ENCODE data around the gene GET4. TPM values are rescaled to one million over a fixed set of nuclear protein-coding genes. Genes with fewer than 3 reads are reported as not detected.

GET4 gene
- total and polyA plus RNA-seq, 2 of the 4 experiments (the other 2 are of a cell fraction), result 11.3 to 30.9 TPM

DNA sequence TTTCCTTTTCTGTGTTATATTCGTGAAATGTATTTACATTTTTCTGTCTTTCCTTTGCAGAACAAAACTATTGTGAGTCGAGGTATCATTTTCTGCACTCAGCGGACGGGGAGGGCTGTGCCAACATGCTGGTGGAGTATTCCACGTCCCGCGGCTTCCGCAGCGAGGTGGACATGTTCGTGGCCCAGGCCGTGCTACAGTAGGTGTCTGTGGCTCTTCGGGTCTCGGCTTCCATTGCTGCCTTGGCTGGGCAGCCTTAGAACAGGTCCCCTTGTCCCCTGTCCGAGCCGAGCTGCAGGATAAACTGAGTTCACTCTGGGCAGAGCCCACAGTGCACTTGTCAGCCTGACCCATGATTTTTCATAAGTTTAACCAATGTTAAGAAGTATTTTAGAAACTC is 14.5 kb downstream of the GET4 start:
- H3K9ac ChIP-seq (ENCODE audit: low read depth, low read length), result no peak overlapping the region
- H3K27me3 ChIP-seq (ENCODE audit: control insufficient read depth, insufficient read depth, low read length), result no peaks in the 10 kb centered on the region
- no TSS peak for BruUV-seq (replicated peaks)
- no peaks in the 10 kb centered on the region for H3K4me1 ChIP-seq (ENCODE audit: control insufficient read depth, insufficient read depth, low read length)
- H3K14ac ChIP-seq (replicated peaks; ENCODE audit: low read depth, low read length), result no peak overlapping the region
- ChIA-PET CTCF (no interaction called here), POLR2A (ENCODE audit: unreplicated experiment) (no interaction called here)
- H3K79me1 ChIP-seq (ENCODE audit: low read depth in 1 of 2, low read length in 2 of 2), result peaks cover 11 to 37% of the 10 kb centered on the region in 2 experiments
- no peak overlapping the region for H2BK5ac ChIP-seq (ENCODE audit: low read depth, low read length, poor library complexity, severe bottlenecking)
- 0 out of 2 replicates have a peak, but pooled peaks cover 5% of the 10 kb centered on the region for H3K9me1 ChIP-seq (ENCODE audit: insufficient read depth, low read length)
- dilution Hi-C loops (cut with HindIII; ENCODE audit: low sequenced_read_pairs, unreplicated experiment) (no loop called here), in situ Hi-C loops (cut with MboI; ENCODE audit: low sequenced_read_pairs) (no loop called here), intact Hi-C loops (cut with micrococcal nuclease) (no loop called here)
- no peak overlapping the region for H4K91ac ChIP-seq (ENCODE audit: insufficient read depth, low read depth, low read length)
- H3K36me3 ChIP-seq (ENCODE audit: control insufficient read depth, insufficient read depth, low read length), result peaks cover 66% of the 10 kb centered on the region
- no peak overlapping the region for H2AK9ac ChIP-seq (replicated peaks; ENCODE audit: low read depth, low read length, poor library complexity)
- H3K4ac ChIP-seq (ENCODE audit: low read depth, low read length), result no peak overlapping the region
- DNase-seq (no peak), ATAC-seq (ENCODE audit: low read depth) (no peak)
- H3K9me3 ChIP-seq (ENCODE audit: control insufficient read depth, insufficient read depth, low read length), result no peaks in the 10 kb centered on the region
- no peak overlapping the region for H3K23ac ChIP-seq (ENCODE audit: low read depth, low read length)
- no peak overlapping the region for H3K18ac ChIP-seq (ENCODE audit: low read depth, low read length)
- H3K27ac ChIP-seq (ENCODE audit: insufficient read depth, low read length), result no peak overlapping the region
- H2BK20ac ChIP-seq (ENCODE audit: low read depth, low read length), result no peak overlapping the region
- H3K4me2 ChIP-seq (ENCODE audit: low read depth, low read length), result no peak overlapping the region
- no peak overlapping the region for H2BK120ac ChIP-seq (ENCODE audit: low read depth, low read length)
- H2AK5ac ChIP-seq (ENCODE audit: low read depth, low read length), result no peak overlapping the region
- no peak overlapping the region for H4K8ac ChIP-seq (ENCODE audit: low read depth in 2 of 2, low read length in 2 of 2)
- H4K20me1 ChIP-seq (ENCODE audit: insufficient read depth, low read length), result peaks cover 31% of the 10 kb centered on the region
- no peak overlapping the region for H2BK15ac ChIP-seq (ENCODE audit: low read depth, low read length)
- 94% methylated on average over 14 of the region's 15 CpGs; no CpG with 5 or more reads in 1 of the 2 experiments for WGBS, 2 experiments (ENCODE audit: extremely low coverage in 2 of 2, insufficient read length in 1 of 2)
- TF ChIP-seq, protein P1, sequence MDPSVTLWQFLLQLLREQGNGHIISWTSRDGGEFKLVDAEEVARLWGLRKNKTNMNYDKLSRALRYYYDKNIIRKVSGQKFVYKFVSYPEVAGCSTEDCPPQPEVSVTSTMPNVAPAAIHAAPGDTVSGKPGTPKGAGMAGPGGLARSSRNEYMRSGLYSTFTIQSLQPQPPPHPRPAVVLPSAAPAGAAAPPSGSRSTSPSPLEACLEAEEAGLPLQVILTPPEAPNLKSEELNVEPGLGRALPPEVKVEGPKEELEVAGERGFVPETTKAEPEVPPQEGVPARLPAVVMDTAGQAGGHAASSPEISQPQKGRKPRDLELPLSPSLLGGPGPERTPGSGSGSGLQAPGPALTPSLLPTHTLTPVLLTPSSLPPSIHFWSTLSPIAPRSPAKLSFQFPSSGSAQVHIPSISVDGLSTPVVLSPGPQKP (IDR thresholded peaks at IDR 0.05; ENCODE audit: borderline replicate concordance, low read depth, low read length), result no peak
- TF ChIP-seq CEBPB (IDR thresholded peaks at IDR 0.05; ENCODE audit: low read depth, low read length) (no peak), CHD1 (IDR thresholded peaks at IDR 0.05; ENCODE audit: low read depth, low read length) (no peak), SMC3 (IDR thresholded peaks at IDR 0.05; ENCODE audit: low read depth, low read length) (no peak), MAFK (IDR thresholded peaks at IDR 0.05; ENCODE audit: low read depth, low read length) (no peak), MAZ (IDR thresholded peaks at IDR 0.05; ENCODE audit: borderline replicate concordance, low read depth, low read length) (no peak), FOS (IDR thresholded peaks at IDR 0.05; ENCODE audit: low read depth, low read length) (no peak), RCOR1 (IDR thresholded peaks at IDR 0.05; ENCODE audit: insufficient replicate concordance, low read length) (no peak), RFX5 (IDR thresholded peaks at IDR 0.05; ENCODE audit: low read depth, low read length) (no peak), POLR2A (IDR thresholded peaks at IDR 0.05; ENCODE audit: low read depth, low read length) (no peak), MXI1 (IDR thresholded peaks at IDR 0.05; ENCODE audit: borderline replicate concordance, low read depth, low read length) (no peak)
- TF ChIP-seq, protein P2, sequence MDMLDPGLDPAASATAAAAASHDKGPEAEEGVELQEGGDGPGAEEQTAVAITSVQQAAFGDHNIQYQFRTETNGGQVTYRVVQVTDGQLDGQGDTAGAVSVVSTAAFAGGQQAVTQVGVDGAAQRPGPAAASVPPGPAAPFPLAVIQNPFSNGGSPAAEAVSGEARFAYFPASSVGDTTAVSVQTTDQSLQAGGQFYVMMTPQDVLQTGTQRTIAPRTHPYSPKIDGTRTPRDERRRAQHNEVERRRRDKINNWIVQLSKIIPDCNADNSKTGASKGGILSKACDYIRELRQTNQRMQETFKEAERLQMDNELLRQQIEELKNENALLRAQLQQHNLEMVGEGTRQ (IDR thresholded peaks at IDR 0.05; ENCODE audit: low read depth, low read length), result no peak
- TF ChIP-seq, protein P3, sequence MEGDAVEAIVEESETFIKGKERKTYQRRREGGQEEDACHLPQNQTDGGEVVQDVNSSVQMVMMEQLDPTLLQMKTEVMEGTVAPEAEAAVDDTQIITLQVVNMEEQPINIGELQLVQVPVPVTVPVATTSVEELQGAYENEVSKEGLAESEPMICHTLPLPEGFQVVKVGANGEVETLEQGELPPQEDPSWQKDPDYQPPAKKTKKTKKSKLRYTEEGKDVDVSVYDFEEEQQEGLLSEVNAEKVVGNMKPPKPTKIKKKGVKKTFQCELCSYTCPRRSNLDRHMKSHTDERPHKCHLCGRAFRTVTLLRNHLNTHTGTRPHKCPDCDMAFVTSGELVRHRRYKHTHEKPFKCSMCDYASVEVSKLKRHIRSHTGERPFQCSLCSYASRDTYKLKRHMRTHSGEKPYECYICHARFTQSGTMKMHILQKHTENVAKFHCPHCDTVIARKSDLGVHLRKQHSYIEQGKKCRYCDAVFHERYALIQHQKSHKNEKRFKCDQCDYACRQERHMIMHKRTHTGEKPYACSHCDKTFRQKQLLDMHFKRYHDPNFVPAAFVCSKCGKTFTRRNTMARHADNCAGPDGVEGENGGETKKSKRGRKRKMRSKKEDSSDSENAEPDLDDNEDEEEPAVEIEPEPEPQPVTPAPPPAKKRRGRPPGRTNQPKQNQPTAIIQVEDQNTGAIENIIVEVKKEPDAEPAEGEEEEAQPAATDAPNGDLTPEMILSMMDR (conservative IDR thresholded peaks at IDR 0.05; ENCODE audit: low read depth, low read length), result no peak
- no peak overlapping the region for H3K56ac ChIP-seq (ENCODE audit: extremely low read depth, insufficient read depth, low read length)
- no peak overlapping the region for H3K4me3 ChIP-seq (ENCODE audit: insufficient read depth, low read depth, low read length)
- H2AFZ ChIP-seq (replicated peaks; ENCODE audit: low read length, poor library complexity), result no peak overlapping the region
- H4K5ac ChIP-seq (ENCODE audit: low read depth, low read length), result no peak overlapping the region

All from IMR-90 (cell line).